ENCODE measurements around the gene SEZ6L. TPM values are rescaled to one million over a fixed set of nuclear protein-coding genes. Genes with fewer than 3 reads are reported as not detected.

SEZ6L gene
- total RNA-seq, 1 experiment from 2014 or later: 0.13 TPM

DNA sequence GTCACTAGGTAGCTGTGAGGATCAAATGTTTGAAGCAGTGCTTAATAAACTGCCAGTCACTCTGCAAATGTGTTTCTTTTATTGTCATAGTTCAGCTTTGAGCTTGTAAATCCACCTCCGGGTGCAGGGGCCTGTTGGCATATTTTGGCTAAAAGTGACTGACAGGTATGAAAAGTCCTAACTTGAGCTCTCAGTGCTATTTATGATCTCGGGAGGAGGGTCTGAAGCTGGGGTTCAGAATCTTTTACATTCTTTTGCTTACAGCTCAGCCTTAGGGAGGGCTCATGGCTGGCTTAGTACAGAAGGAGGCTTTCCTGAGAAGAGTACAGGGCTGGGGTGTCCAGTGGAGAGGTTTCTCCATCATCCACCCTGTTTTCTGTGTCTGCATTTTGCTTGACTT, 261.3 kb downstream of the SEZ6L start:
- H2BK20ac ChIP-seq (ENCODE audit: low read depth, low read length, poor library complexity, severe bottlenecking): no peak overlapping the region
- no peak overlapping the region for H3K56ac ChIP-seq (ENCODE audit: insufficient read length, low read depth, low read length)
- H3K18ac ChIP-seq (ENCODE audit: insufficient read length, low read depth, low read length): no peak overlapping the region
- no peaks in the 10 kb centered on the region for H3K9me3 ChIP-seq (ENCODE audit: control insufficient read depth, low read depth, low read length)
- no peak overlapping the region for H2BK15ac ChIP-seq (ENCODE audit: low read depth, low read length)
- H2AFZ ChIP-seq (ENCODE audit: low read length): no peak overlapping the region
- WGBS (ENCODE audit: extremely low coverage, insufficient read length, low lambda C conversion rate): no CpG with 5 or more reads among the region's 2 CpGs
- H4K20me1 ChIP-seq (ENCODE audit: control insufficient read depth, insufficient read depth, insufficient read length): no peaks in the 10 kb centered on the region
- no peak overlapping the region for H3K4me2 ChIP-seq (ENCODE audit: insufficient read depth, insufficient read length, low read length)
- no peak overlapping the region for H4K8ac ChIP-seq (replicated peaks; ENCODE audit: insufficient read length, low read depth, low read length)
- peaks cover 37% of the 10 kb centered on the region for H3K27me3 Mint-ChIP-seq (ENCODE audit: low read depth)
- H3K4me3 Mint-ChIP-seq: peak overlapping the region; percentile 74 to 90
- H3K4ac ChIP-seq (ENCODE audit: low read depth, low read length): no peak overlapping the region
- no peaks in the 10 kb centered on the region for H3K79me1 ChIP-seq (ENCODE audit: insufficient read depth, low read depth, low read length, poor library complexity, severe bottlenecking)
- peaks cover 19 to 29% of the 10 kb centered on the region in 2 experiments for H3K4me1 Mint-ChIP-seq
- no peak overlapping the region for H2AK5ac ChIP-seq (ENCODE audit: insufficient read length, low read length)
- no peaks in the 10 kb centered on the region for H3K27me3 ChIP-seq (ENCODE audit: insufficient read depth, low read length)
- H2BK5ac ChIP-seq (ENCODE audit: insufficient read length, low read length): no peak overlapping the region
- peaks cover 3 to 19% (median 13%) of the 10 kb centered on the region in 3 experiments for H3K36me3 Mint-ChIP-seq (ENCODE audit: insufficient read depth in 1 of 3, low read depth in 3 of 3)
- no peak overlapping the region for H3K14ac ChIP-seq (ENCODE audit: insufficient read depth, low read length)
- H3K27ac ChIP-seq (ENCODE audit: insufficient read length, low read depth, low read length): no peak overlapping the region
- no peak overlapping the region for H2BK12ac ChIP-seq (ENCODE audit: insufficient read length, low read depth, low read length)
- DNase-seq: no peak
- H3K4me1 ChIP-seq (ENCODE audit: insufficient read depth, low read length): no peaks in the 10 kb centered on the region; the same call in 1 of the 2 replicates
- H2BK120ac ChIP-seq (ENCODE audit: low read depth, low read length, poor library complexity, severe bottlenecking): no peak overlapping the region
- no peak overlapping the region for H4K5ac ChIP-seq (ENCODE audit: insufficient read length, low read depth, low read length)
- TF ChIP-seq, protein P1, sequence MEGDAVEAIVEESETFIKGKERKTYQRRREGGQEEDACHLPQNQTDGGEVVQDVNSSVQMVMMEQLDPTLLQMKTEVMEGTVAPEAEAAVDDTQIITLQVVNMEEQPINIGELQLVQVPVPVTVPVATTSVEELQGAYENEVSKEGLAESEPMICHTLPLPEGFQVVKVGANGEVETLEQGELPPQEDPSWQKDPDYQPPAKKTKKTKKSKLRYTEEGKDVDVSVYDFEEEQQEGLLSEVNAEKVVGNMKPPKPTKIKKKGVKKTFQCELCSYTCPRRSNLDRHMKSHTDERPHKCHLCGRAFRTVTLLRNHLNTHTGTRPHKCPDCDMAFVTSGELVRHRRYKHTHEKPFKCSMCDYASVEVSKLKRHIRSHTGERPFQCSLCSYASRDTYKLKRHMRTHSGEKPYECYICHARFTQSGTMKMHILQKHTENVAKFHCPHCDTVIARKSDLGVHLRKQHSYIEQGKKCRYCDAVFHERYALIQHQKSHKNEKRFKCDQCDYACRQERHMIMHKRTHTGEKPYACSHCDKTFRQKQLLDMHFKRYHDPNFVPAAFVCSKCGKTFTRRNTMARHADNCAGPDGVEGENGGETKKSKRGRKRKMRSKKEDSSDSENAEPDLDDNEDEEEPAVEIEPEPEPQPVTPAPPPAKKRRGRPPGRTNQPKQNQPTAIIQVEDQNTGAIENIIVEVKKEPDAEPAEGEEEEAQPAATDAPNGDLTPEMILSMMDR (conservative IDR thresholded peaks at IDR 0.05): no peak
- no peak overlapping the region for H3K23ac ChIP-seq (ENCODE audit: insufficient read length, low read depth, low read length)
- no peaks in the 10 kb centered on the region; the same call in 1 of the 2 replicates for H3K79me2 ChIP-seq (ENCODE audit: insufficient read depth, low read length)
- no peak overlapping the region for H4K91ac ChIP-seq (ENCODE audit: insufficient read length, low read depth, low read length)
- no peak overlapping the region for H3K9ac ChIP-seq (ENCODE audit: extremely low read depth, insufficient read length, low read length)
- peaks cover 0 to 3% of the 10 kb centered on the region in 2 experiments; a peak in 3 of 5 replicates for H3K9me3 Mint-ChIP-seq
- H3T11ph ChIP-seq (ENCODE audit: low read length): no peak overlapping the region
- H3K23me2 ChIP-seq (ENCODE audit: insufficient read length, low read depth, low read length, poor library complexity, severe bottlenecking): peaks cover 11% of the 10 kb centered on the region
- H3K27ac Mint-ChIP-seq: no peak overlapping the region
